Natural killer cell (primary cell): ENCODE measurements around the gene LRRC17. TPM values are rescaled to one million over a fixed set of nuclear protein-coding genes. Genes with fewer than 3 reads are reported as not detected.

Source experiments
- ATAC-seq, 3 donors: fragments of 150-1000 bp in 2 of 3; fragments of 200-7000 bp in 1 of 3; cut with Tn5 transposase; 1 replicate in 1 of 3; 2 replicates in 2 of 3; pipeline ENCODE4 v1.10.0; 2021; ENCODE audit warnings: mild to moderate bottlenecking in 2 of 3, moderate library complexity in 2 of 3
- DNase-seq, 2 donors: peaks; one replicate each; pipeline versions ENCODE4 v3.0.0 to v3.0.0-alpha.2; 2013 to 2021; ENCODE audit warnings: mixed read lengths in 1 of 2
- H3K27ac ChIP-seq: one replicate; pipeline ENCODE4 v1.5.1; 2013; ENCODE audit warnings: mild to moderate bottlenecking, low read length
- H3K27me3 ChIP-seq: one replicate; pipeline ENCODE4 v1.6.1; 2013; ENCODE audit warnings: low read length; ENCODE audit not compliant: control insufficient read depth, insufficient read depth
- H3K36me3 ChIP-seq: one replicate; pipeline ENCODE4 v1.6.1; 2013; ENCODE audit warnings: low read length; ENCODE audit not compliant: control insufficient read depth, insufficient read depth
- H3K4me1 ChIP-seq: one replicate; pipeline ENCODE4 v1.6.1; 2013; ENCODE audit warnings: low read length; ENCODE audit not compliant: control insufficient read depth, insufficient read depth
- H3K4me3 ChIP-seq: one replicate; pipeline ENCODE4 v1.5.1; 2013; ENCODE audit warnings: low read length
- H3K9me3 ChIP-seq: one replicate; pipeline ENCODE4 v1.6.1; 2013; ENCODE audit warnings: low read length; ENCODE audit not compliant: control insufficient read depth, insufficient read depth
- H3K27ac Mint-ChIP-seq, 2 donors: one replicate each; pipeline ENCODE4 v1.8.0; 2022; ENCODE audit warnings: mild to moderate bottlenecking in 2 of 2, mixed read lengths in 2 of 2, moderate library complexity in 1 of 2
- H3K27me3 Mint-ChIP-seq, 2 donors: one replicate each; pipeline ENCODE4 v1.8.0; 2022; ENCODE audit warnings: low read depth in 2 of 2, mixed read lengths in 2 of 2
- H3K36me3 Mint-ChIP-seq: one replicate; pipeline ENCODE4 v1.8.0; 2022; ENCODE audit warnings: mixed read lengths
- H3K4me1 Mint-ChIP-seq, 2 donors: one replicate each; pipeline ENCODE4 v1.8.0; 2022; ENCODE audit warnings: mixed read lengths in 2 of 2
- H3K4me3 Mint-ChIP-seq: one replicate; pipeline ENCODE4 v1.8.0; 2022; ENCODE audit warnings: mild to moderate bottlenecking, moderate library complexity, mixed read lengths
- H3K9me3 Mint-ChIP-seq, 2 donors: one replicate each; pipeline ENCODE4 v1.8.0; 2022; ENCODE audit warnings: mixed read lengths in 2 of 2
- WGBS: methylation state at CpG from one replicate; pipeline ENCODE4 v1.1.7; 2013; ENCODE audit warnings: missing lambda C conversion rate; ENCODE audit not compliant: insufficient coverage; 5-methylcytosine and 5-hydroxymethylcytosine counted together
- intact Hi-C: fragments of 100-400 bp; cut with micrococcal nuclease; formaldehyde crosslinking; loops from one replicate; pipeline ENCODE4 v1.14.2; 2022
- total RNA-seq, 4 donors: library from RNA; stranded (reverse); fragments of 120-200 nt in 1 of 4; gene quantifications; one replicate each; pipeline versions ENCODE4 v1.2.3 to v1.2.4, GENCODE V29; 2013 to 2022
- TF ChIP-seq, protein P1 (sequence below): fragments of 200-600 bp; IDR thresholded peaks from one replicate; pipeline ENCODE4 v1.8.0; 2022; ENCODE audit warnings: antibody characterized with exemption

Gene LRRC17
- total RNA-seq, 3 donors from 2014 or later (not counting 1 experiment from before 2014, with no cell fraction given), result 0.63 TPM; not detected in 2

DNA sequence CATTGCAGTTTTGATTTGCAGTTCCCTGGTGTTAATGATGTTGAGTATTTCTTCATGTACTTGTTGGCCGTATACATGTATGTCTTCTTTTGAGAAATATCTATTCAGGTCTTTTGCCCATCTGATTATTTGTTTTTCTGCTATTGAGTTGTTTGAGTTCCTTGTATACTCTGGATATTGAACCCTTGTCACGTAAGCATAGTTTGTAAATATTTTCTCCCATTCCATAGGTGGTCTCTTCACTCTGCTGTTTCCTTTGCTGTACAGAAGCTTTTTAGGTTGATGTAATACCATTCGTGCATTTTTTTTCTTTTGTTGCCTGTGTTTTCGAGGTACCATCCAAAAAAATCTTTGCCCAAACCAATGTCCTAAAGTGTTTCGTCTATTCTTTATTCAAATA is 43.6 kb upstream of the LRRC17 start:
- H3K27ac Mint-ChIP-seq, result no peak overlapping the region
- ATAC-seq (no peak), DNase-seq (no peak)
- no peaks in the 10 kb centered on the region for H3K9me3 Mint-ChIP-seq
- H3K4me1 ChIP-seq, result no peaks in the 10 kb centered on the region
- no peaks in the 10 kb centered on the region for H3K36me3 Mint-ChIP-seq
- H3K4me3 Mint-ChIP-seq, result no peak overlapping the region
- TF ChIP-seq, protein P1, sequence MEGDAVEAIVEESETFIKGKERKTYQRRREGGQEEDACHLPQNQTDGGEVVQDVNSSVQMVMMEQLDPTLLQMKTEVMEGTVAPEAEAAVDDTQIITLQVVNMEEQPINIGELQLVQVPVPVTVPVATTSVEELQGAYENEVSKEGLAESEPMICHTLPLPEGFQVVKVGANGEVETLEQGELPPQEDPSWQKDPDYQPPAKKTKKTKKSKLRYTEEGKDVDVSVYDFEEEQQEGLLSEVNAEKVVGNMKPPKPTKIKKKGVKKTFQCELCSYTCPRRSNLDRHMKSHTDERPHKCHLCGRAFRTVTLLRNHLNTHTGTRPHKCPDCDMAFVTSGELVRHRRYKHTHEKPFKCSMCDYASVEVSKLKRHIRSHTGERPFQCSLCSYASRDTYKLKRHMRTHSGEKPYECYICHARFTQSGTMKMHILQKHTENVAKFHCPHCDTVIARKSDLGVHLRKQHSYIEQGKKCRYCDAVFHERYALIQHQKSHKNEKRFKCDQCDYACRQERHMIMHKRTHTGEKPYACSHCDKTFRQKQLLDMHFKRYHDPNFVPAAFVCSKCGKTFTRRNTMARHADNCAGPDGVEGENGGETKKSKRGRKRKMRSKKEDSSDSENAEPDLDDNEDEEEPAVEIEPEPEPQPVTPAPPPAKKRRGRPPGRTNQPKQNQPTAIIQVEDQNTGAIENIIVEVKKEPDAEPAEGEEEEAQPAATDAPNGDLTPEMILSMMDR, result no peak
- H3K4me1 Mint-ChIP-seq, result no peaks in the 10 kb centered on the region
- no peaks in the 10 kb centered on the region for H3K27me3 Mint-ChIP-seq
- no peak overlapping the region for H3K4me3 ChIP-seq
- H3K9me3 ChIP-seq, result no peaks in the 10 kb centered on the region
- no peaks in the 10 kb centered on the region for H3K27me3 ChIP-seq
- 96% methylated on average over 2 of the region's 5 CpGs for WGBS
- intact Hi-C loops, result no loop called here
- no peak overlapping the region for H3K27ac ChIP-seq
- H3K36me3 ChIP-seq, result no peaks in the 10 kb centered on the region

DNA sequence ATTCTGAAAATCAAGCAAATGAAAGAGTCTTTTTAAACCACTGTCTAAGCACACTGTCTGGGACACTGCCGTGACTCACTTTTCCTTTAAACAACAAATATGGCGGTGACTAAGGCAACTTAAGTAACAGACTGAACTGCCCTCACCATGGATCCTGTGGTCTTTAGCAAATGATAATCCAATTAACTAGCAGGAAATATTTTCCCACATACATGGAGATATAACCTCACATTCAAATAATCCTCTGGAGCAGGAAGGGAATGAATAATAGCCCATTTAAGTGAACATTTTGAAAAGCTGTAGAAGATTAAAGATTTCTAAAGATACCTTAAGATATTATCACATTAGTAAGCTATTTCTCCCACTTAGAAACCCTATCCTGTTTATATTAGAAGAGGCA is 40.3 kb upstream of the LRRC17 start:
- intact Hi-C loops, result no loop called here
- H3K9me3 ChIP-seq, result no peaks in the 10 kb centered on the region
- 94% methylated on average over 2 of the region's 2 CpGs for WGBS

DNA sequence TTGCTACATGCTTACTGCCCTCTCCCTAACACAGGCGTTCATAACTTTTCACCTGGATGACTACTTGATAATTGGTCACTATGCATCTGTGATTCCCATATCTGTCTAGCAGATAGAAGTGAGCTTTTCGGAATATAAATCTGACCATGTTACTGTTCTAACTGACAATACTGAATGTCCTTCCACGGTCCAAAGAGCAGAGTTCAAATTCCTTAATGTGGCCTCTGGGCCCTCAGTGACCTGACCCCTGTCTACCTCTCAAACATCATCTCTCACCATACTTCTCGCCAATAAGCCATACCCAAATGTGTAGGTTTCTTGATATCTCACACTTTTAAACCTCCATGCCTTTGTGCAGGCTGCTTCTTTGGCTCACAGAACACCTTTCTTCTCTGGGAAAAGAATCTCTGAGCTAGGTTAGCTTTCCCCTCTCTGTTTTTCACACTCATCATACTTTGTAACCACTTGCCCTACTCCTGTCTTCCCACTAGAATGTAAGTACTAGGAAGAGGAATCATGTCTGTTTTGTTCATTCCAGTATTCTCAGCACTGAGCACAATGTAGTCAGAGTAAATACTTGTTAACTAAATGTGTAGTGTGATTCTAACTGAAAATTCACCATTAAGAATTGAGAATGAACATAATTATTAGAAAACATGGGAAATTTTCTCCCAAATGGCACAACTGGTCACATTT is 39.2 kb upstream of the LRRC17 start:
- H3K27ac ChIP-seq, result no peak overlapping the region
- H3K9me3 ChIP-seq, result no peaks in the 10 kb centered on the region
- no peak for ATAC-seq
- no peaks in the 10 kb centered on the region for H3K36me3 ChIP-seq
- Mint-ChIP-seq H3K4me1 (no peaks in the 10 kb centered on the region), H3K9me3 (no peaks in the 10 kb centered on the region), H3K4me3 (no peak overlapping the region), H3K27ac (no peak overlapping the region), H3K36me3 (no peaks in the 10 kb centered on the region), H3K27me3 (no peaks in the 10 kb centered on the region)
- no peaks in the 10 kb centered on the region for H3K27me3 ChIP-seq
- no peak overlapping the region for H3K4me3 ChIP-seq
- DNase-seq, result no peak
- TF ChIP-seq, protein P1, result no peak
- intact Hi-C loops, result no loop called here
- no peaks in the 10 kb centered on the region for H3K4me1 ChIP-seq
- WGBS, result 91% methylated on average over 4 of the region's 4 CpGs

More for the DNA sequence above, 40.3 kb upstream of the LRRC17 start:
- H3K36me3 ChIP-seq, result no peaks in the 10 kb centered on the region
- TF ChIP-seq, protein P1, result no peak
- Mint-ChIP-seq H3K4me1 (no peaks in the 10 kb centered on the region), H3K4me3 (no peak overlapping the region), H3K27me3 (no peaks in the 10 kb centered on the region), H3K27ac (no peak overlapping the region), H3K9me3 (no peaks in the 10 kb centered on the region), H3K36me3 (no peaks in the 10 kb centered on the region)
- H3K4me3 ChIP-seq, result no peak overlapping the region
- ATAC-seq (no peak), DNase-seq (no peak)
- H3K27ac ChIP-seq, result no peak overlapping the region
- no peaks in the 10 kb centered on the region for H3K4me1 ChIP-seq
- H3K27me3 ChIP-seq, result no peaks in the 10 kb centered on the region
